Trophoblast cell (in vitro differentiated cells and primary cell): ENCODE results near the gene F11.

ENCODE experiments used
- DNase-seq, 2 donors: peaks; one replicate each; pipeline ENCODE4 v3.0.0-alpha.2; 2016
- H2AFZ ChIP-seq: 2 replicates; pipeline ENCODE4 v1.6.1; 2013; ENCODE audit warnings: low read length, moderate library complexity, mild to moderate bottlenecking; ENCODE audit not compliant: insufficient read depth, poor library complexity
- H2AK5ac ChIP-seq: 2 replicates; pipeline ENCODE4 v1.6.1; 2013; ENCODE audit warnings: mild to moderate bottlenecking, low read length
- H2BK120ac ChIP-seq: 2 replicates; pipeline ENCODE4 v1.6.1; 2013; ENCODE audit warnings: low read length, mild to moderate bottlenecking, moderate library complexity; ENCODE audit not compliant: insufficient read depth, poor library complexity
- H2BK12ac ChIP-seq: 2 replicates; pipeline ENCODE4 v1.6.1; 2013; ENCODE audit warnings: mild to moderate bottlenecking, low read length, moderate library complexity
- H2BK5ac ChIP-seq: 2 replicates; pipeline ENCODE4 v1.6.1; 2013; ENCODE audit warnings: low read length, low read depth, moderate library complexity, mild to moderate bottlenecking; ENCODE audit not compliant: poor library complexity
- H3K14ac ChIP-seq: 2 replicates; pipeline ENCODE4 v1.6.1; 2013; ENCODE audit warnings: mild to moderate bottlenecking, low read length
- H3K18ac ChIP-seq: 2 replicates; pipeline ENCODE4 v1.6.1; 2013; ENCODE audit warnings: mild to moderate bottlenecking, low read length
- H3K23ac ChIP-seq: 2 replicates; pipeline ENCODE4 v1.6.1; 2013; ENCODE audit warnings: low read length
- H3K27ac ChIP-seq: 2 replicates; pipeline ENCODE4 v1.5.1; 2013; ENCODE audit warnings: low read depth, mild to moderate bottlenecking, inconsistent platforms, low read length, moderate library complexity
- H3K27me3 ChIP-seq: 2 replicates; pipeline ENCODE4 v1.6.1; 2013; ENCODE audit warnings: inconsistent platforms, mild to moderate bottlenecking, low read length, moderate library complexity; ENCODE audit not compliant: insufficient read depth
- H3K36me3 ChIP-seq, 2 experiments: 1 replicate in 1 of 2; 2 replicates in 1 of 2; pipeline ENCODE4 v1.6.1; 2013; ENCODE audit warnings: low read length in 2 of 2, mild to moderate bottlenecking in 2 of 2, moderate library complexity in 1 of 2; ENCODE audit not compliant: insufficient read depth in 2 of 2, control insufficient read depth in 1 of 2
- H3K4ac ChIP-seq: 2 replicates; pipeline ENCODE4 v1.6.1; 2013; ENCODE audit warnings: low read depth, mild to moderate bottlenecking, low read length, moderate library complexity
- H3K4me1 ChIP-seq, 2 experiments: 1 replicate in 1 of 2; 2 replicates in 1 of 2; pipeline ENCODE4 v1.6.1; 2013; ENCODE audit warnings: low read length in 2 of 2, mild to moderate bottlenecking in 2 of 2, moderate library complexity in 1 of 2; ENCODE audit not compliant: insufficient read depth in 2 of 2, control insufficient read depth in 1 of 2
- H3K4me2 ChIP-seq: 2 replicates; pipeline ENCODE4 v1.6.1; 2013; ENCODE audit warnings: inconsistent platforms, mild to moderate bottlenecking, low read length, moderate library complexity
- H3K4me3 ChIP-seq: 2 replicates; pipeline ENCODE4 v1.5.1; 2013; ENCODE audit warnings: mild to moderate bottlenecking, low read depth, low read length, inconsistent platforms
- H3K79me1 ChIP-seq: one replicate; pipeline ENCODE4 v1.6.1; 2013; ENCODE audit warnings: low read length
- H3K79me2 ChIP-seq: 2 replicates; pipeline ENCODE4 v1.6.1; 2013; ENCODE audit warnings: low read length, mild to moderate bottlenecking; ENCODE audit not compliant: control insufficient read depth, insufficient read depth, poor library complexity
- H3K9ac ChIP-seq: 2 replicates; pipeline ENCODE4 v1.6.1; 2013; ENCODE audit warnings: mild to moderate bottlenecking, low read length
- H3K9me3 ChIP-seq: 2 replicates; pipeline ENCODE4 v1.6.1; 2013; ENCODE audit warnings: low read depth, mild to moderate bottlenecking, control low read depth, inconsistent platforms, low read length; ENCODE audit not compliant: insufficient read depth
- H4K12ac ChIP-seq: 2 replicates; pipeline ENCODE4 v1.6.1; 2013; ENCODE audit warnings: low read depth, mild to moderate bottlenecking, low read length, moderate library complexity
- H4K8ac ChIP-seq: 2 replicates; pipeline ENCODE4 v1.6.1; 2013; ENCODE audit warnings: low read depth, mild to moderate bottlenecking, low read length, moderate library complexity
- H4K91ac ChIP-seq: one replicate; pipeline ENCODE4 v1.6.1; 2013; ENCODE audit warnings: low read depth, mild to moderate bottlenecking, low read length, moderate library complexity
- WGBS: extraction: QIAGEN DNeasy Blood & Tissue Kit; methylation state at CpG from one replicate; pipeline ENCODE4 v1.1.7; 2013; ENCODE audit warnings: missing lambda C conversion rate; ENCODE audit not compliant: insufficient read length, insufficient coverage; ENCODE audit errors: extremely low coverage; 5-methylcytosine and 5-hydroxymethylcytosine counted together

The F11 gene

DNA sequence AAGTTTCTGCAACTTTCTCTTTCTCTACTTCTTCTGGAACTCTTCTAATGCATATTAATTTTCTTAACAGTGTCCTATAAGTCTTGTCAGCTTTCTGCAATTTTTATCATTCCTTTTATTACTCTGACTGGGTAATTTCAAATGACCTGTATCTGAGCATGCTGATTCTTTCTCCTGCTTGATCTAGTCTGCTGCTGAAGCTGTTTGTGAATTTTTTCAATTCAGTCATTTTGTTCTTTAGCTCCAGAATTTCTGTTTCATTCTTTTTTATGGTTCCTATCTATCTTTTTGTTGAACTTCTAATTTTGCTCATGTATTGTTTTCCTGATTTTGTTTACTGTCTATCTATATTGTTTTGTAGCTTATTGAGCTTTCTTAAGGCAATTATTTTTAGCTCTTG lies 40.1 kb upstream of the F11 start:
- Histone ChIP-seq H3K4me1 (no peaks in the 10 kb centered on the region), H3K36me3 (no peaks in the 10 kb centered on the region), H3K4me2 (no peak overlapping the region), H3K27ac (no peak overlapping the region), H2AFZ (no peak overlapping the region), H2BK120ac (no peak overlapping the region), H2BK12ac (no peak overlapping the region), H2BK5ac (no peak overlapping the region), H2AK5ac (no peak overlapping the region), H3K79me2 (no peaks in the 10 kb centered on the region), H4K12ac (no peak overlapping the region), H3K4ac (no peak overlapping the region), H3K79me1 (no peaks in the 10 kb centered on the region), H4K8ac (no peak overlapping the region), H3K23ac (no peak overlapping the region), H3K18ac (no peak overlapping the region), H3K9ac (no peak overlapping the region), H4K91ac (no peak overlapping the region), H3K27me3 (no peaks in the 10 kb centered on the region), H3K9me3 (peaks cover 2% of the 10 kb centered on the region), H3K14ac (no peak overlapping the region), H3K4me3 (no peak overlapping the region)
- no peak for DNase-seq

- Histone ChIP-seq H2BK5ac (no peak overlapping the region), H3K9me3 (peaks cover 2% of the 10 kb centered on the region), H3K27ac (no peak overlapping the region), H3K4ac (no peak overlapping the region), H2BK12ac (no peak overlapping the region), H3K4me2 (no peak overlapping the region), H3K9ac (no peak overlapping the region), H3K23ac (no peak overlapping the region), H4K8ac (no peak overlapping the region), H3K36me3 (no peaks in the 10 kb centered on the region), H3K4me1 (no peaks in the 10 kb centered on the region), H4K91ac (no peak overlapping the region), H2AK5ac (no peak overlapping the region), H2AFZ (no peak overlapping the region), H3K79me2 (no peaks in the 10 kb centered on the region), H3K4me3 (no peak overlapping the region), H4K12ac (no peak overlapping the region), H3K14ac (no peak overlapping the region), H3K79me1 (no peaks in the 10 kb centered on the region), H3K18ac (no peak overlapping the region), H3K27me3 (no peaks in the 10 kb centered on the region), H2BK120ac (no peak overlapping the region)
- WGBS, result no CpG with 5 or more reads among the region's 3 CpGs
- no peak for DNase-seq
Measured at GRCh38 chr4:186226521-186227189, 39.3 kb upstream of the F11 start.

DNA sequence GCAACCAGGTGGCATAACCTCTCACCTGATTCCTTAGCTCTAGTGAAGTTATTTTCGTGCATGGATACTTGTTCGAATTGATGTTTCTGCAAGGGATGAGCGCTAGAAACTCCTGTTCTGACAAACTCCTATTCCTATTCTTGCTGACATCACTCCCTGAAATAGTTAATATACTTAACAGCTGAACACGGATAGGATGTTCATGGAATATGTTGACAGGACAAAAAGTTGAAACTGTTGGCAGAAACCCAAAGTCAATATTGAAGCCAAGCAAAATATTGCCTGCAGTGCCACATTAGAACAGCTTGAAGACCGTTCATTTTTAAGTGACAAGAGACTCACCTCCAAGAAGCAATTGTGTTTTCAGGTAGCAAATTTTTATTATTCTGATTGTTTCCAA lies 38.8 kb upstream of the F11 start, which contains the start of gene KLKB1:
TSS of gene KLKB1 (plus strand) at position 287 of the 400 bp plus-strand sequence. CDS start 689 bp downstream, outside the sequence.
- no peak within 1 kb of the TSS for H2AK5ac ChIP-seq
- H3K79me2 ChIP-seq, result no peaks in the 10 kb centered on the region
- H3K4me1 ChIP-seq, result no peaks in the 10 kb centered on the region
- no peaks in the 10 kb centered on the region for H3K36me3 ChIP-seq
- no peak within 1 kb of the TSS for H3K4me3 ChIP-seq
- no peak for DNase-seq
- H4K91ac ChIP-seq, result no peak within 1 kb of the TSS
- H2BK120ac ChIP-seq, result no peak within 1 kb of the TSS
- no peaks in the 10 kb centered on the region for H3K27me3 ChIP-seq
- no peak within 1 kb of the TSS for H3K27ac ChIP-seq
- no peak within 1 kb of the TSS for H3K23ac ChIP-seq
- WGBS, result no CpG with 5 or more reads among the region's 5 CpGs
- no peak within 1 kb of the TSS for H2AFZ ChIP-seq
- H4K12ac ChIP-seq, result no peak within 1 kb of the TSS
- H3K9me3 ChIP-seq, result peaks cover 2% of the 10 kb centered on the region
- no peak within 1 kb of the TSS for H3K4ac ChIP-seq
- no peak within 1 kb of the TSS for H4K8ac ChIP-seq
- H2BK5ac ChIP-seq, result no peak within 1 kb of the TSS
- H3K14ac ChIP-seq, result no peak within 1 kb of the TSS
- no peaks in the 10 kb centered on the region for H3K79me1 ChIP-seq
- no peak within 1 kb of the TSS for H3K9ac ChIP-seq
- no peak within 1 kb of the TSS for H2BK12ac ChIP-seq
- no peak within 1 kb of the TSS for H3K18ac ChIP-seq
- no peak within 1 kb of the TSS for H3K4me2 ChIP-seq

DNA sequence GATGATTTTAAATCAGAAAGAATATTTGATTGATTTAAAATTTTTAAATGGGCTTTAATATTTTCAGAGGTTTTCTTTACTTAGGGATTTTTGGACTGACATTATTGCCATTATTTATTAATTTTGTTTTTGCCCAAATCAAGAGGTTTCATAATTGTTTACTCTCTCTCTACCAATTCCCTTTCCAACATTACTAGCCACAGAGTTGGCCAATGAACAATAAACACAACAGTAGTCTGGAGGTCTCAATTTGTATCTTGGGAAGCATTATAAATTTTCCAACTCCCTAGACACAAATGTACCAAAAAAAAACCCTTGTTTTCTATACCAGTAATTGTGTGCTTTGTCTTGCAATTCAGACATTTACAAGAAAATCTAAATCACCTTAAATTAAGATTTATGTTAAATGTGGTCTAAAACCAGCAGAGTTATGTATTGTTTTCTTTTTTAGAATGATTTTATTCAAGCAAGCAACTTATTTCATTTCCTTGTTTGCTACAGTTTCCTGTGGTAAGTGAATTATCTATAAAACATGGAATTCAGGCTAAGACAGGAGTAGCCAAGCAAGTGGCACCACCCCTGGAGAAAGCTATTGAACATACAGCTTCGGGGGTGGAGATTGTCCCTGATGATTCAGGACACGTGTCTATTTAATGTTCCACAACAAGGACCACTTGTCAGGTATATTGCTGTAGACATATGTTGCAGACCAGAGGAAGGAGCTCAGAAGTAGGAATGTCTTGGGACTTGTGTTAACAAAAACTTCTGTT lies 38.1 kb upstream of the F11 start:
- no peaks in the 10 kb centered on the region for H3K27me3 ChIP-seq
- no peaks in the 10 kb centered on the region for H3K36me3 ChIP-seq
- H4K8ac ChIP-seq, result no peak overlapping the region
- no peak overlapping the region for H4K12ac ChIP-seq
- no peak overlapping the region for H2AK5ac ChIP-seq
- peaks cover 2% of the 10 kb centered on the region for H3K9me3 ChIP-seq
- no peak overlapping the region for H2BK120ac ChIP-seq
- no peak overlapping the region for H2BK12ac ChIP-seq
- no peak overlapping the region for H3K4me2 ChIP-seq
- no peak overlapping the region for H3K4me3 ChIP-seq
- no peak overlapping the region for H3K23ac ChIP-seq
- H3K4me1 ChIP-seq, result no peaks in the 10 kb centered on the region
- no peak overlapping the region for H2BK5ac ChIP-seq
- H3K79me1 ChIP-seq, result no peaks in the 10 kb centered on the region
- H2AFZ ChIP-seq, result no peak overlapping the region
- WGBS, result no CpG with 5 or more reads among the region's 2 CpGs
- H3K27ac ChIP-seq, result no peak overlapping the region
- no peak overlapping the region for H4K91ac ChIP-seq
- no peak overlapping the region for H3K4ac ChIP-seq
- no peak overlapping the region for H3K9ac ChIP-seq
- no peak for DNase-seq
- H3K14ac ChIP-seq, result no peak overlapping the region
- H3K79me2 ChIP-seq, result no peaks in the 10 kb centered on the region
- H3K18ac ChIP-seq, result no peak overlapping the region
